GM23338 (cell line): ENCODE data around the gene ANKRD53.

Experiments
- EZH2 ChIP-seq: fragments of 200-600 bp; sonication (generic); IDR thresholded peaks from one replicate; pipeline ENCODE4 v1.8.0; 2017; ENCODE audit warnings: antibody characterized with exemption, mild to moderate bottlenecking, low read depth; ENCODE audit not compliant: unreplicated experiment
- EZH2phosphoT487 ChIP-seq: fragments of 200-600 bp; sonication (generic); IDR thresholded peaks from one replicate; pipeline ENCODE4 v1.8.1; 2018; ENCODE audit warnings: antibody characterized with exemption; ENCODE audit not compliant: unreplicated experiment
- POLR2AphosphoS5 ChIP-seq: IDR thresholded peaks from 2 replicates; pipeline ENCODE4 v1.6.1; 2016; ENCODE audit warnings: antibody characterized with exemption, low read depth
- TF ChIP-seq, protein P1 (sequence below), 2 experiments: fragments of 200-600 bp in 1 of 2; sonication (generic) in 1 of 2; conservative IDR thresholded peaks; 2 replicates each; pipeline versions ENCODE4 v1.5.1 to v1.6.1; 2016 to 2017; ENCODE audit warnings: antibody characterized with exemption in 2 of 2, low read depth in 2 of 2, mild to moderate bottlenecking in 2 of 2, moderate library complexity in 1 of 2

DNA sequence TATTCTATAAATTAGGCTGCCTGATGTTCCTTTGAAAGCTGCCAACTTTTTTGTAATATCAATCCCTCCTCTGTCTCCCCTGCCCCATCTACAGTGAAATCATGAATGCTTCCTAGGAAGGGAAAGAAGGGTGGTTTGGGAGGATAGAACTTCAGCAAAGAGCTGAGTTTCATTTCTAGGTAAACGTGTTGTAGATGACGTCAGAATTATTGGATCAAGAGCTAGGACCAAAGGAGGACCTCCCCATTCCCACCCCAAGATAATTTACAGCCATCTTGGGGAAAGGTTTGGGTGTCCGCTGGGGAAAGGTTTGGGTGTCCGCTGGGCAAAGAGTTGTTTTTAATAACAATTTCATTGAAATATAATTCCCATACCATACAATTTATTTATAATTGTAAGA, 11.2 kb upstream of the ANKRD53 start:
- TF ChIP-seq, protein P1, sequence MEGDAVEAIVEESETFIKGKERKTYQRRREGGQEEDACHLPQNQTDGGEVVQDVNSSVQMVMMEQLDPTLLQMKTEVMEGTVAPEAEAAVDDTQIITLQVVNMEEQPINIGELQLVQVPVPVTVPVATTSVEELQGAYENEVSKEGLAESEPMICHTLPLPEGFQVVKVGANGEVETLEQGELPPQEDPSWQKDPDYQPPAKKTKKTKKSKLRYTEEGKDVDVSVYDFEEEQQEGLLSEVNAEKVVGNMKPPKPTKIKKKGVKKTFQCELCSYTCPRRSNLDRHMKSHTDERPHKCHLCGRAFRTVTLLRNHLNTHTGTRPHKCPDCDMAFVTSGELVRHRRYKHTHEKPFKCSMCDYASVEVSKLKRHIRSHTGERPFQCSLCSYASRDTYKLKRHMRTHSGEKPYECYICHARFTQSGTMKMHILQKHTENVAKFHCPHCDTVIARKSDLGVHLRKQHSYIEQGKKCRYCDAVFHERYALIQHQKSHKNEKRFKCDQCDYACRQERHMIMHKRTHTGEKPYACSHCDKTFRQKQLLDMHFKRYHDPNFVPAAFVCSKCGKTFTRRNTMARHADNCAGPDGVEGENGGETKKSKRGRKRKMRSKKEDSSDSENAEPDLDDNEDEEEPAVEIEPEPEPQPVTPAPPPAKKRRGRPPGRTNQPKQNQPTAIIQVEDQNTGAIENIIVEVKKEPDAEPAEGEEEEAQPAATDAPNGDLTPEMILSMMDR (conservative IDR thresholded peaks at IDR 0.05; ENCODE audit: low read depth in 2 of 2) = no peak
- no peak for TF ChIP-seq EZH2phosphoT487
- TF ChIP-seq EZH2 = no peak
- TF ChIP-seq POLR2AphosphoS5 = no peak
